Left ventricle myocardium superior (tissue), 1 donor: ENCODE data around the gene RBFOX1. TPM values are rescaled to one million over a fixed set of nuclear protein-coding genes. Genes with fewer than 3 reads are reported as not detected.
A peak's percentile ranks its signal among the peaks of the same experiment; 100 is the strongest.

ENCODE experiments used
- ATAC-seq: fragments of 200-7000 bp; cut with Tn5 transposase; one replicate; pipeline ENCODE4 v1.9.1; 2020; ENCODE audit warnings: mild to moderate bottlenecking, moderate library complexity
- DNase-seq: peaks from one replicate; pipeline ENCODE4 v3.0.0-alpha.2; 2020
- intact Hi-C: fragments of 100-400 bp; cut with micrococcal nuclease; formaldehyde crosslinking; loops from one replicate; pipeline ENCODE4 v1.11.0; 2022
- total RNA-seq: library from RNA; stranded (reverse); fragmentation: NEBNext Ultra II Directional; extraction: Animal tissue kit (Norgen Biotek cat#: 25700); gene quantifications from one replicate; pipeline ENCODE4 v1.2.1, GENCODE V29; 2021
- donor health status: DM: no; HTN: yes; CAD: no; lungs with severe emphysema.

The RBFOX1 gene
- total RNA-seq, 1 donor from 2014 or later = 79.4 TPM

GRCh38 chr16:7331997-7332396 is 648 bp upstream of the RBFOX1 start:
- intact Hi-C loops = no loop called here
- no peak for ATAC-seq
- DNase-seq = no peak

- intact Hi-C loops = no loop called here
- DNase-seq (no peak), ATAC-seq (no peak)
These were observed 608 bp downstream of the RBFOX1 start for GRCh38 chr16:7333180-7333725.

- intact Hi-C loops = no loop called here
- ATAC-seq (peak; percentile 56), DNase-seq (peak; percentile 42)
These were observed 2.3 kb downstream of the RBFOX1 start for GRCh38 chr16:7334801-7335560.

- peak; percentile 29 for DNase-seq
- intact Hi-C loops = no loop called here
- ATAC-seq = peak; percentile 12
These were observed 3.5 kb downstream of the RBFOX1 start for GRCh38 chr16:7335991-7336634.

- intact Hi-C loops = no loop called here
- DNase-seq = no peak
These were observed 4.1 kb downstream of the RBFOX1 start for GRCh38 chr16:7336742-7337141.

GRCh38 chr16:7338826-7339225 is 6.2 kb downstream of the RBFOX1 start:
- DNase-seq (no peak), ATAC-seq (no peak)
- intact Hi-C loops = no loop called here

More at GRCh38 chr16:7336742-7337141, 4.1 kb downstream of the RBFOX1 start:
- no peak for ATAC-seq

GRCh38 chr16:7339700-7340099 is 7.1 kb downstream of the RBFOX1 start:
- DNase-seq (no peak), ATAC-seq (peak; percentile 26)
- intact Hi-C loops = no loop called here

- intact Hi-C loops = no loop called here
- ATAC-seq = no peak
These were observed 8.3 kb downstream of the RBFOX1 start for GRCh38 chr16:7340938-7341337.

GRCh38 chr16:7342598-7342997 is 10.0 kb downstream of the RBFOX1 start:
- DNase-seq (no peak), ATAC-seq (no peak)
- intact Hi-C loops = no loop called here

More at GRCh38 chr16:7340938-7341337, 8.3 kb downstream of the RBFOX1 start:
- DNase-seq = no peak

- intact Hi-C loops = no loop called here
- ATAC-seq (no peak), DNase-seq (no peak)
These were observed 10.6 kb downstream of the RBFOX1 start for GRCh38 chr16:7343243-7343642.

- DNase-seq (peak; percentile 60), ATAC-seq (peak; percentile 93)
- intact Hi-C loops = no loop called here
These were observed 12.5 kb downstream of the RBFOX1 start for GRCh38 chr16:7344830-7345780.

GRCh38 chr16:7350806-7351205 is 18.2 kb downstream of the RBFOX1 start:
- ATAC-seq = no peak
- intact Hi-C loops = no loop called here

GRCh38 chr16:7351610-7352510 is 19.2 kb downstream of the RBFOX1 start:
- intact Hi-C loops = no loop called here
- DNase-seq (no peak), ATAC-seq (no peak)

More at GRCh38 chr16:7350806-7351205, 18.2 kb downstream of the RBFOX1 start:
- DNase-seq = no peak

- intact Hi-C loops = no loop called here
- DNase-seq = no peak
- ATAC-seq = no peak
These were observed 23.1 kb downstream of the RBFOX1 start for GRCh38 chr16:7355758-7356157.

- DNase-seq (no peak), ATAC-seq (no peak)
- intact Hi-C loops = no loop called here
These were observed 28.9 kb downstream of the RBFOX1 start for GRCh38 chr16:7361416-7362129.

- intact Hi-C loops = no loop called here
- DNase-seq = no peak
- no peak for ATAC-seq
These were observed 29.6 kb downstream of the RBFOX1 start for GRCh38 chr16:7362231-7362630.
